Chondrocyte (in vitro differentiated cells): ENCODE results near the gene EED. TPM values are rescaled to one million over a fixed set of nuclear protein-coding genes. Genes with fewer than 3 reads are reported as not detected.

Experiments
- DNase-seq: peaks from one replicate; pipeline ENCODE4 v3.0.0; 2021; ENCODE audit warnings: mixed read lengths, low spot score
- H3K27ac Mint-ChIP-seq: one replicate; pipeline ENCODE4 v1.8.0; 2021; ENCODE audit warnings: mild to moderate bottlenecking, moderate library complexity, mixed read lengths; ENCODE audit not compliant: unreplicated experiment
- H3K27me3 Mint-ChIP-seq: 2 replicates; pipeline ENCODE4 v1.8.0; 2021; ENCODE audit warnings: low read depth, mixed read lengths
- H3K36me3 Mint-ChIP-seq: 2 replicates; pipeline ENCODE4 v1.8.0; 2021; ENCODE audit warnings: low read depth, mixed read lengths
- H3K4me1 Mint-ChIP-seq: 2 replicates; pipeline ENCODE4 v1.8.0; 2021; ENCODE audit warnings: low read depth, mild to moderate bottlenecking, mixed read lengths
- H3K4me3 Mint-ChIP-seq: one replicate; pipeline ENCODE4 v1.8.0; 2021; ENCODE audit warnings: mild to moderate bottlenecking, moderate library complexity, mixed read lengths; ENCODE audit not compliant: unreplicated experiment
- H3K9me3 Mint-ChIP-seq: 2 replicates; pipeline ENCODE4 v1.8.0; 2021; ENCODE audit warnings: low read depth, mixed read lengths
- CTCF ChIP-seq: fragments of 200-600 bp; sonication (generic); IDR thresholded peaks from 2 replicates; pipeline ENCODE4 v1.5.0; 2021; ENCODE audit warnings: antibody characterized with exemption, mild to moderate bottlenecking, moderate library complexity
- total RNA-seq: library from RNA; stranded (reverse); gene quantifications from 3 replicates; pipeline ENCODE4 v1.2.1, GENCODE V29; 2021

Gene EED
- total RNA-seq, 1 donor from 2014 or later, result 13.8 TPM

GRCh38 chr11:86230179-86230804 is 14.3 kb upstream of the EED start:
- Mint-ChIP-seq H3K4me3 (no peak overlapping the region), H3K27me3 (no peaks in the 10 kb centered on the region)

GRCh38 chr11:86230921-86231434 is 13.6 kb upstream of the EED start:
- Mint-ChIP-seq H3K27me3 (no peaks in the 10 kb centered on the region), H3K36me3 (no peaks in the 10 kb centered on the region), H3K4me3 (no peak overlapping the region), H3K27ac (peak overlapping the region; percentile 50), H3K9me3 (no peaks in the 10 kb centered on the region), H3K4me1 (peaks cover 14% of the 10 kb centered on the region)
- DNase-seq, result no peak
- no peak for TF ChIP-seq CTCF

More at GRCh38 chr11:86230179-86230804, 14.3 kb upstream of the EED start:
- Mint-ChIP-seq H3K9me3 (no peaks in the 10 kb centered on the region), H3K4me1 (peaks cover 14% of the 10 kb centered on the region), H3K36me3 (no peaks in the 10 kb centered on the region), H3K27ac (no peak overlapping the region)
- no peak for DNase-seq
- TF ChIP-seq CTCF, result no peak

- H3K4me3 Mint-ChIP-seq, result no peak overlapping the region
- no peaks in the 10 kb centered on the region for H3K27me3 Mint-ChIP-seq
- TF ChIP-seq CTCF, result no peak
- H3K27ac Mint-ChIP-seq, result no peak overlapping the region
- peaks cover 14% of the 10 kb centered on the region for H3K4me1 Mint-ChIP-seq
- H3K36me3 Mint-ChIP-seq, result no peaks in the 10 kb centered on the region
- no peaks in the 10 kb centered on the region for H3K9me3 Mint-ChIP-seq
- DNase-seq, result no peak
Observed at GRCh38 chr11:86232556-86232955, 12.0 kb upstream of the EED start.

- peaks cover 2% of the 10 kb centered on the region for H3K27me3 Mint-ChIP-seq
- TF ChIP-seq CTCF, result no peak
- no peaks in the 10 kb centered on the region for H3K36me3 Mint-ChIP-seq
- no peak overlapping the region for H3K4me3 Mint-ChIP-seq
- peaks cover 14% of the 10 kb centered on the region for H3K4me1 Mint-ChIP-seq
- no peaks in the 10 kb centered on the region for H3K9me3 Mint-ChIP-seq
- DNase-seq, result no peak
- H3K27ac Mint-ChIP-seq, result no peak overlapping the region
Observed at GRCh38 chr11:86234831-86235461, 9.6 kb upstream of the EED start.

- H3K36me3 Mint-ChIP-seq, result no peaks in the 10 kb centered on the region
- H3K9me3 Mint-ChIP-seq, result no peaks in the 10 kb centered on the region
- peaks cover 8% of the 10 kb centered on the region for H3K27me3 Mint-ChIP-seq
- no peak overlapping the region for H3K4me3 Mint-ChIP-seq
- no peaks in the 10 kb centered on the region for H3K4me1 Mint-ChIP-seq
- DNase-seq, result no peak
- TF ChIP-seq CTCF, result no peak
- no peak overlapping the region for H3K27ac Mint-ChIP-seq
Observed at GRCh38 chr11:86237267-86237804, 7.2 kb upstream of the EED start.
